ENCODE measurements around the gene EPHB1. TPM values are rescaled to one million over a fixed set of nuclear protein-coding genes. Genes with fewer than 3 reads are reported as not detected.

The EPHB1 gene
- total RNA-seq, 2 donors from 2014 or later = 1.3 to 3.5 TPM

DNA sequence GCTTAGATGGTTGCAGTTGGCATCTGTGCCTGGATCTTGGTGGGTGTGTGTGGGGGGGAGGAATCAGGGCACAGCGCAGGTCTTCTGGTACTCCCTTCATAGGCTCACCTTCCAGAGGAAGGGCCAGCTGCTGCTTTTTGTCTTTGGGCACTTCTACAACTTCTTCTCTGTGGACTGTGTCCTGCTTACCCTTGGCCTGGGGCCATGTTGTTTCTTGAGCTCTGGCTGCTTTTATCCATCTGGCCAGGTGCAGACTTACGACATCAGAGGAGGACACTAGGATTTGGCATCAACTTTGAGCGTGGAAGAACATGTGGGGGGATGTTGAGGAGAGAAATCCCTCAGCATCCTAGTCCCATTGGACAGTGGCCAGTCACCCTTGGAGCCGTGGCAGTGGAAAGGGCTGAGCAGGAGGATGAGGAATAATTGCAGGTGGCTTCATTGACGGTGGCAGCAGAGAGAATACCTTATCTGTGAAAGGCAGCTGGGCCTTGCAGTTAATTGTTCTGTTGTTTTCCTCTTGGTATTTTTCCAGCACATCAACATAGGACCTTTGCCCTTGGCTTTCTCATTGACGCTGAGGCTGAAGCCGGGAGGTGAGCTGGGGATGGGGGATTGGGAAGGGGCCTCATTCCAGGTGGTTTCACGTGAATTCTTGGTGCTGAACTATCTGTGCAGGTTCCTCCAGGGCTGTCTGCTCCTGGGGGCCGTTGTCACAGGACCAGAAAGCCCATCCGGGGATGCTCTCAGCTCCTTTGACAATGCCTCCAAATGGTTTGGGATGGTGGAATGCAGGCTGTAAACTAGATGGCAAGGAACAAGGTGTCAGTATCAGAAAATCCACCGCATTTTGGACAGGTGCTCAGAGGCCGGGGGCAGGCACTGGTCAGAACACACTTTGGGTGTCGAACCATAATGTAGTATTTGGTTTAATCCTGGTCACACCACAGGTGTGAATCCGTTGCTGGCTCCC is 9.7 kb downstream of the EPHB1 start:
- Mint-ChIP-seq H3K27ac (no peak overlapping the region), H3K27me3 (peaks cover 6% of the 10 kb centered on the region), H3K4me1 (peaks cover 24% of the 10 kb centered on the region), H3K36me3 (ENCODE audit: low read depth) (no peaks in the 10 kb centered on the region), H3K4me3 (no peak overlapping the region)
- H3K9me3 ChIP-seq (ENCODE audit: control insufficient read depth, low read length, poor library complexity, severe bottlenecking) = no peaks in the 10 kb centered on the region
- ATAC-seq (no peak), DNase-seq (no peak)

DNA sequence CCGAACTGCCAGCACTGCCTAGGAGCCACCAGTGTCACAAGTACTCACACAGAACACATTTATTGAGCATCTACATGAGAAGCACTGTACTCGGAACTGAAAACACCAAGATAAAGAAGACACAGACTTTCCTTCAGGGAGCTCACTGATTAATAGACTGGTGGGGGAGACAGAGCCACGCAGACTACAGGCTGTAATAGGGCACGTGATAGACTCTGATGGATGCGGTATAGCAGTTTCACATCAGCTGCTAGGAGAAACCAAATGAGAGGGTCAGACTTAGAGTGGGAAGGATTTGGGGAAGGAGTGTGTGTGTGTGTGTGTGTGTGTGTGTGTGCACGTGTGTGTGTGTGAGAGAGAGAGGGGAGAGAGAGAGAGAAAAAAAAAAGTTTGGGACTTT is 12.1 kb downstream of the EPHB1 start:
- Mint-ChIP-seq H3K36me3 (ENCODE audit: low read depth) (no peaks in the 10 kb centered on the region), H3K4me1 (peaks cover 21% of the 10 kb centered on the region), H3K27me3 (peaks cover 4% of the 10 kb centered on the region), H3K27ac (no peak overlapping the region), H3K4me3 (no peak overlapping the region)
- H3K9me3 ChIP-seq (ENCODE audit: control insufficient read depth, low read length, poor library complexity, severe bottlenecking) = no peaks in the 10 kb centered on the region
- DNase-seq = no peak
- no peak for ATAC-seq

DNA sequence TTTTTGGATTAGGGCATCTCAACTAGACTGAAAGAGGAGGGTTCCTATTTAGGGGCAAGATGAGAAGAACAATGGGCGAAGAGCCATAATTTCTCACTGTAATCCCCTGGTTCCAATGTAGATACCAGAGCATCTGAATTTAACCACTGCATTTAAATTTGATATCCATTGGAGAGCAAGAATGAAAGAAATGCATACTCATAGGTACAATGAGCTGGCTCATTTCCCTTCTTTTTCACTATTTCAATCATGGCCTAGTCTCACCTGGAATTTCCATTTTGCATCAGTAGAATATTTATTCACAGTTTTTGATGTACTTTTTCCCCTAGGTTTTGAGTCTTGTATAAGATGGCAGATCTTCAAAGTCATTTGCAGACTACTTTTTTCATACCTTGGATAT is 13.8 kb downstream of the EPHB1 start:
- DNase-seq (no peak), ATAC-seq (no peak)
- H3K27ac Mint-ChIP-seq = no peak overlapping the region
- no peaks in the 10 kb centered on the region for H3K36me3 Mint-ChIP-seq (ENCODE audit: low read depth)
- peaks cover 4% of the 10 kb centered on the region for H3K27me3 Mint-ChIP-seq
- H3K4me3 Mint-ChIP-seq = no peak overlapping the region
- H3K4me1 Mint-ChIP-seq = peaks cover 10% of the 10 kb centered on the region
- H3K9me3 ChIP-seq (ENCODE audit: control insufficient read depth, low read length, poor library complexity, severe bottlenecking) = no peaks in the 10 kb centered on the region

DNA sequence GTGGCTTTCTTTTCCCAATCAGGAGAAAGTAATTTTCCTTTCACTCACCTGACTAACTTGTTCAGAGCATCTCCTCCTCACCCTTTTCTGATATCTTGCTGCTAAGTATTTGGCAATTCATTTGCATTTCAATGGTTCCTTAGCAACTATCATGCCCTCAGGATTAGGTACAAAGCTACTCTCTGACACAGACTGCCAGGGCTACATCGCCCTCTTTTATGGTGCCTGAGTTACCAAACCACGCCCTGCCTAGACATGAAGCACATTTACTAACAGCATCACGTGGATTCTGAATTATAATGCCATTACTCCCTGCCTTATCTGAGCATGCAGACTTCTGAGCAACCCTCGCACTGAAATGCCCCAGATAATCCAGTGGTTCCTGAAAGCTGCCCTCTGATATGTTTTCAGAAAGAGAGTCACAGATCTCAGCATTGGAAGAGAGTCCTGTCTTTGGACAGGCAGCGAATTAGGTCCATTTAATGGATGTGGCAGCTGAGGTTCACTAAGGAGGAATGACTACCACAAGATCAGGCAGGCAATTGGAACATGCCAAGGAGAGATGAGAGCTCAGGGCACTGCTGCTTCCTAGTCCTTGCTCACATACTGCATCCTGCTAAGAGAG is 14.5 kb downstream of the EPHB1 start:
- H3K27me3 Mint-ChIP-seq = peaks cover 4% of the 10 kb centered on the region
- DNase-seq (no peak), ATAC-seq (no peak)
- H3K4me3 Mint-ChIP-seq = no peak overlapping the region
- no peaks in the 10 kb centered on the region for H3K36me3 Mint-ChIP-seq (ENCODE audit: low read depth)
- peaks cover 10% of the 10 kb centered on the region for H3K4me1 Mint-ChIP-seq
- H3K9me3 ChIP-seq (ENCODE audit: control insufficient read depth, low read length, poor library complexity, severe bottlenecking) = no peaks in the 10 kb centered on the region
- no peak overlapping the region for H3K27ac Mint-ChIP-seq

DNA sequence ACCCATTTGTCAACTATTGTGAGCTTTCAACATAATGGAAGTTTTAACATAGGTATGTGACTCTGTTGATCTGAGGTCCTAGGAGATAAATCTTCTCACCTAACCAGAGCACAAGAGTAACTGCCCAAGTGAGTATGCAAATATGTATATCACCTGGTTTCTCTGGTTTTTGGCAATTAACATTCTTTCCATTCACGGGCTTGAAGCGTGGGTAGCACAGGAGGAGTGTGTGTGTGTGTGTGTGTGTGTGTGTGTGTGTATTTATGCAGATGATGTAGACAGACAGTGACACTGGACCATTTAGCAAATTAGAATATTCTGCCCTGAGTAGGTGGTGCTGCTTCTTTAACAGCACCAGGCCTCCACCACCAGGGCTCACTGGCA is 15.0 kb downstream of the EPHB1 start:
- no peak for DNase-seq
- ATAC-seq = no peak
- peaks cover 4% of the 10 kb centered on the region for H3K27me3 Mint-ChIP-seq
- H3K4me3 Mint-ChIP-seq = no peak overlapping the region
- H3K36me3 Mint-ChIP-seq (ENCODE audit: low read depth) = no peaks in the 10 kb centered on the region
- peaks cover 10% of the 10 kb centered on the region for H3K4me1 Mint-ChIP-seq
- H3K9me3 ChIP-seq (ENCODE audit: control insufficient read depth, low read length, poor library complexity, severe bottlenecking) = no peaks in the 10 kb centered on the region
- no peak overlapping the region for H3K27ac Mint-ChIP-seq

DNA sequence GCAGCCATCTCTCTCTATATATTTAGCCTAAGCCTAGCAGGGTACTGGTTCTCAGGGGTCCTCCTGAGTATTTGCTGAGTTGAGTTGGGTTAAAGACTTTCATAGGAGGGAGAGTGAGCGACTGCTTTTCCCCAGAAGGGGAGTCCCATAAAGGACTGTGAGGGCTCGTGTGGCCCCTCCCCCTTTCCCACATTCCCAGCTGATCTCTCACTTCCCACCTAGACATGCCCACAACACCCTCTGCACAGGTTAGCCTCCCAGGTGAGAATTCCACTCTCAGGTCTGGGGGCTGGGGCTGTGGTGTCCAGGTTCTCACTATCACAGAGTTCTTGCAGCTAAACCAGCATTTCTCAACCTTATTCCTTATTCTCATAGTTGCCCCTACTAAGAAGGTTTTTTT is 15.8 kb downstream of the EPHB1 start:
- no peaks in the 10 kb centered on the region for H3K9me3 ChIP-seq (ENCODE audit: control insufficient read depth, low read length, poor library complexity, severe bottlenecking)
- ATAC-seq (no peak), DNase-seq (no peak)
- no peaks in the 10 kb centered on the region for H3K27me3 Mint-ChIP-seq
- H3K36me3 Mint-ChIP-seq (ENCODE audit: low read depth) = no peaks in the 10 kb centered on the region
- no peak overlapping the region for H3K27ac Mint-ChIP-seq
- H3K4me3 Mint-ChIP-seq = no peak overlapping the region
- peaks cover 8% of the 10 kb centered on the region for H3K4me1 Mint-ChIP-seq

DNA sequence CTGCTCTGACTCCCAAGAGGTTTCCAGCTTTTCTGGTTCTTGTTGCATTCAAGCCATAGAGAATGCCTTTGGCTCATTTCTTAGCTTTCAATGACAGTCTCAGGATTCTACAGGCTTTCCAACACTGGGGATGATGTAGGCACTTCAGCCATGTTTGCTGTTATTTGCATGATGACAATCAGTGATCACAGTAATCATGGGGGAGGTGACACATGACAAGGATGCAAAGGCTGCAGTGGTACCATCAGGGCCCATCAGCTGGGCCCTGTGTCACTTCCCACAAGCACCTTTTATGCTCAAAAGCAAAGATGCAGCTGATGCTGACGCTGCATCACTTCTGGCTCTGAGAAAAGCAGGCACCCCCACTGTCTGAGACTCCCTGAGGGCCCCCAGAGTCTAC is 18.6 kb downstream of the EPHB1 start:
- H3K27me3 Mint-ChIP-seq = peaks cover 5% of the 10 kb centered on the region

DNA sequence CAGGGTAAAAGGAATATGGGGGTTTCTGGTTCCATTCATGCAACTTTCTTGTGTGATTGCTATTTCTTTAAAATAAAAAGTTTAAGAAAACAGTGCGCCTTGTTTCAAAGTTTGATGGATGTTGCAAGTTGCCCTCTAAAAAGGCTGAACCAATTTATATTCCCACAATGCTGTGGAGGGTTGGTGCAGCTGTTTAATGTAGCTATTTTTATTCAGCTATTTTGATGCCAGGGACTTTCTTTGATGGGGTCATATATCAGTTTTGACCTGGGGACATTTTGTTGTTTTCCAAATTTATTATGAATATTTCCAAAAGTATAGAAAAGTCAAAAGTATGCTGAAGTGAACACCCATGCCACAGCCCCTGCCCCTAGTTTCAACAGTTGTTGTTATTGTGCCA is 20.5 kb downstream of the EPHB1 start:
- H3K27me3 Mint-ChIP-seq = peaks cover 15% of the 10 kb centered on the region
- H3K4me1 Mint-ChIP-seq = peaks cover 3% of the 10 kb centered on the region
- no peak for DNase-seq

More for the DNA sequence above, 18.6 kb downstream of the EPHB1 start:
- Mint-ChIP-seq H3K36me3 (ENCODE audit: low read depth) (no peaks in the 10 kb centered on the region), H3K4me3 (no peak overlapping the region), H3K27ac (no peak overlapping the region), H3K4me1 (peaks cover 6% of the 10 kb centered on the region)
- H3K9me3 ChIP-seq (ENCODE audit: control insufficient read depth, low read length, poor library complexity, severe bottlenecking) = no peaks in the 10 kb centered on the region
- ATAC-seq (no peak), DNase-seq (no peak)

DNA sequence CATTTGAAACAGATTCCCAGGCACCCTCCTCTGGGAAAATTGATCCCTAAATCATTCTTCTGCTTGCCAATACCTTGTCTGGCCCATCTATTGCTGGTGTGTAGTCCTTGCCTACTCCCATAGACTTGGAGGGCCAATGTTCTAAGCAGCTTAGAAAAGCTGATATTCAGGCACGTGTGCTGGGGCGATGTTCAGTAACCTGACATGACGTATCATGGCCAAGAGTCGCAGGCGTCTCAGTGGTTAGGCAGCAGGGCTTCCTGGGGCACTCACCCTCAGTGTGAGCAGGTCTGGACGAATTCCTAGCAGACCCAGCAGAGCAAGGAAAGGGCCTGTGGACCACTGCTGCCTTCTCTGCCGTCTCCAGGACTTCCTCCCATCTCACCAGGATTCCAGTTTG is 21.6 kb downstream of the EPHB1 start:
- H3K27me3 Mint-ChIP-seq = peaks cover 15% of the 10 kb centered on the region
- peaks cover 3% of the 10 kb centered on the region for H3K4me1 Mint-ChIP-seq
- no peaks in the 10 kb centered on the region for H3K9me3 ChIP-seq (ENCODE audit: control insufficient read depth, low read length, poor library complexity, severe bottlenecking)
- ATAC-seq (no peak), DNase-seq (no peak)
- no peaks in the 10 kb centered on the region for H3K36me3 Mint-ChIP-seq (ENCODE audit: low read depth)
- H3K4me3 Mint-ChIP-seq = no peak overlapping the region
- H3K27ac Mint-ChIP-seq = no peak overlapping the region

More for the DNA sequence above, 20.5 kb downstream of the EPHB1 start:
- Mint-ChIP-seq H3K4me3 (no peak overlapping the region), H3K36me3 (ENCODE audit: low read depth) (no peaks in the 10 kb centered on the region), H3K27ac (no peak overlapping the region)
- no peak for ATAC-seq
- H3K9me3 ChIP-seq (ENCODE audit: control insufficient read depth, low read length, poor library complexity, severe bottlenecking) = no peaks in the 10 kb centered on the region

DNA sequence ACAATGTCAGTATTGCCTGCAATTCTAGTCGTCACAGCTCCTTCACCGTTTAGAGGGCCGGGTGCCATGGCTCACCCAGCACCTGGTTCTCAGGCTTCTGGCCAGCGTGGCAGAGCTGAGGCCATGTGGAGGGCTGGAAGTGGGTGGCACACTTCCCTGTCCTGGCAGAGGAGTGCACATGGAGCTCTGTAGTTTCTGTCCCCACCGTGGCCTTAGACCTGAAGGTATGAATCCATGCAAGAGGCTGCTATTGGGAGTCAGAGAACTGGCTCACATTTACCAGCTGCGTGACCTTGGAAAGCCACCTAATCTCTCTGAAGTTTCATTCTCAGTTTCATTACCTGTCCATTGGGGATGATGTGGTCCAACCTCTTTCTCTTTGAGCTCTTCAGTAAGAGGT is 22.2 kb downstream of the EPHB1 start:
- DNase-seq (no peak), ATAC-seq (no peak)
- peaks cover 3% of the 10 kb centered on the region for H3K4me1 Mint-ChIP-seq
- H3K4me3 Mint-ChIP-seq = no peak overlapping the region
- no peaks in the 10 kb centered on the region for H3K9me3 ChIP-seq (ENCODE audit: control insufficient read depth, low read length, poor library complexity, severe bottlenecking)
- H3K27me3 Mint-ChIP-seq = peaks cover 15% of the 10 kb centered on the region
- no peaks in the 10 kb centered on the region for H3K36me3 Mint-ChIP-seq (ENCODE audit: low read depth)
- no peak overlapping the region for H3K27ac Mint-ChIP-seq

DNA sequence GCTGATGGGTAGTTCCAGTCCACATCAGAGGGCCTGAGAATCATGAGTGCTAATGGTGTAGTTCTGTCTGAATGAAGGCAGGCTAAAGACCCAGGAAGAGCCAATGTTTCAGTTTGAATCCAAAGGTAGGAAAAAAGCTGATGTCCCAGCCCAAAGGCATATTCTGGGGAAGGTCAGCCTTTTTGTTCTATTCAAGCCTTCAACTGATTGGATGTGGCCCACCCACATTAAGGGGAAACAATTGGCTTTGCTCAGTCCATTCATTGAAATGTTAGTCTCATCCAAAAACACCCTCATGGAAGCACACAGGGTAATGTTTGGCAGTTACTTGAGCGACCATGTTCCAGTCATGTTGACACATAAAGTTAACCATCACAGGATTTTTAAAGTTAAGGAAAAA is 25.9 kb downstream of the EPHB1 start:
- no peaks in the 10 kb centered on the region for H3K36me3 Mint-ChIP-seq (ENCODE audit: low read depth)
- DNase-seq (no peak), ATAC-seq (no peak)
- peaks cover 15% of the 10 kb centered on the region for H3K27me3 Mint-ChIP-seq
- no peaks in the 10 kb centered on the region for H3K9me3 ChIP-seq (ENCODE audit: control insufficient read depth, low read length, poor library complexity, severe bottlenecking)
- H3K4me3 Mint-ChIP-seq = no peak overlapping the region
- peaks cover 5% of the 10 kb centered on the region for H3K4me1 Mint-ChIP-seq
- no peak overlapping the region for H3K27ac Mint-ChIP-seq

DNA sequence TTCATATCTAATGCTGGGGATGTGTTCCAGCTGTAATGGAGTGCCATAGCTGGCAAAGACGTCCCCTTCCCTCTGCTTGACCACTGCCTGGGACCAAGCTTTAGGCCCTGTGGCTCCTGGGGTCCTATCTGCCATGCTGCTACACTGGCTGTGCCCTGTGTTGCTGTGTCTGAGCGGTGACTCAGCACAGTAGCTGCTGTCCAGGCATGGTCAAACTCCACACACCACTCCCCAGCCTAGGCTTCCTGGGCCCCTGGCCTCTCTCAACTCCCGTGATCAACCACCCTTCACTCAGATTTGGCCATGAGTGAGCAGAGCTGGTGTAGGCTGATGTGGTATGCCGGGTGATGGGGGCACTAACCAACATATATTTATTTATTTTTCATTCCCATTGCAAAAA is 27.0 kb downstream of the EPHB1 start:
- Mint-ChIP-seq H3K4me1 (peaks cover 5% of the 10 kb centered on the region), H3K4me3 (no peak overlapping the region), H3K27me3 (peaks cover 15% of the 10 kb centered on the region), H3K27ac (no peak overlapping the region), H3K36me3 (ENCODE audit: low read depth) (no peaks in the 10 kb centered on the region)
- no peaks in the 10 kb centered on the region for H3K9me3 ChIP-seq (ENCODE audit: control insufficient read depth, low read length, poor library complexity, severe bottlenecking)
- no peak for DNase-seq
- no peak for ATAC-seq

DNA sequence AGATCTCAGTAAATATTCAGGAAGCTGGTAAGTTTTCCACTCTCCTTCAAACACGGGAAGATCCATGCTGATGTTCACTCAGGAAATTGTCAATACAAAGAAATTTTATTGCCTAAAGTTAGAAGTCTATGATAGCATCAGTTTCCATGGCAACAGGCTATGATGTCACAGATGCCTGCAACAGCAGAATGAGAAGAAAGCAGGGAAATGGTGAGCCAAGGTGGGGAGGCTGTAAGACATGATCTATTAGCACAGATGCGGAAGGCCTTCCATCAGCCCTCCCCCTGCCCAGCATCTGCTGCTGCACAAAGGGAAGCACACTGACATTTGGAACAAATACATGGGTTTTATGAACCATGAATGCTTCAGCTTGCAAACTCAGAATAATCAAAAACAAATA is 28.6 kb downstream of the EPHB1 start:
- no peak overlapping the region for H3K27ac Mint-ChIP-seq
- H3K36me3 Mint-ChIP-seq (ENCODE audit: low read depth) = no peaks in the 10 kb centered on the region
- peaks cover 9% of the 10 kb centered on the region for H3K27me3 Mint-ChIP-seq
- DNase-seq (no peak), ATAC-seq (no peak)
- H3K4me3 Mint-ChIP-seq = no peak overlapping the region
- peaks cover 4% of the 10 kb centered on the region for H3K4me1 Mint-ChIP-seq
- H3K9me3 ChIP-seq (ENCODE audit: control insufficient read depth, low read length, poor library complexity, severe bottlenecking) = no peaks in the 10 kb centered on the region

DNA sequence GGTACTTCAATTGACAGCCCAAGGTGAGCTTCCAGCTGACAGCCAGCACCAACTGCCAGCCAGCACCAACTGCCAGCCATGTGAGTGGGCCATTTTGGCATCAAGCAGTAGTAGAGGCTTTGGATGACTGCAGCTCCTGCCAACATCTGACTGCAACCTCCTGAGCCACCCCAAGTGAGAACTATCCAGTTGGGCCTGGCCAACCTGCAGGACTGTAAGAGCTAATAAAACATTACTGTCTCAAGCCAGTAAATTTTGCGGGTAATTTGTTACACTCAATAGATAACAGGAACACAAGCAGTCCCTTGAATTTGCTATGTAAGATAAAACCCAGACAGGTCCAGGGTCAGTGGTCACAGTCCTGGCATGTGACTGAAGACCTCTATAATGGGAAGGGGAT is 29.7 kb downstream of the EPHB1 start:
- no peak overlapping the region for H3K27ac Mint-ChIP-seq
- no peaks in the 10 kb centered on the region for H3K36me3 Mint-ChIP-seq (ENCODE audit: low read depth)
- peaks cover 5% of the 10 kb centered on the region for H3K27me3 Mint-ChIP-seq
- DNase-seq (no peak), ATAC-seq (no peak)
- no peaks in the 10 kb centered on the region for H3K9me3 ChIP-seq (ENCODE audit: control insufficient read depth, low read length, poor library complexity, severe bottlenecking)
- H3K4me1 Mint-ChIP-seq = peaks cover 2% of the 10 kb centered on the region
- no peak overlapping the region for H3K4me3 Mint-ChIP-seq
